ENCODE results near the gene TLX1.

TLX1 gene

GRCh38 chr10:101103430-101103829 is 27.7 kb upstream of the TLX1 start:
- H3K4me3 ChIP-seq (replicated peaks; ENCODE audit: low read depth, low read length) = no peak overlapping the region
- no peak for DNase-seq (ENCODE audit: extremely low read depth, insufficient read length)
- H3K36me3 ChIP-seq (ENCODE audit: control insufficient read depth, insufficient read depth, low read length) = no peaks in the 10 kb centered on the region
- peaks cover 2% of the 10 kb centered on the region for H3K27me3 ChIP-seq (replicated peaks; ENCODE audit: control insufficient read depth, insufficient read depth, low read length)
- TF ChIP-seq, protein P1, sequence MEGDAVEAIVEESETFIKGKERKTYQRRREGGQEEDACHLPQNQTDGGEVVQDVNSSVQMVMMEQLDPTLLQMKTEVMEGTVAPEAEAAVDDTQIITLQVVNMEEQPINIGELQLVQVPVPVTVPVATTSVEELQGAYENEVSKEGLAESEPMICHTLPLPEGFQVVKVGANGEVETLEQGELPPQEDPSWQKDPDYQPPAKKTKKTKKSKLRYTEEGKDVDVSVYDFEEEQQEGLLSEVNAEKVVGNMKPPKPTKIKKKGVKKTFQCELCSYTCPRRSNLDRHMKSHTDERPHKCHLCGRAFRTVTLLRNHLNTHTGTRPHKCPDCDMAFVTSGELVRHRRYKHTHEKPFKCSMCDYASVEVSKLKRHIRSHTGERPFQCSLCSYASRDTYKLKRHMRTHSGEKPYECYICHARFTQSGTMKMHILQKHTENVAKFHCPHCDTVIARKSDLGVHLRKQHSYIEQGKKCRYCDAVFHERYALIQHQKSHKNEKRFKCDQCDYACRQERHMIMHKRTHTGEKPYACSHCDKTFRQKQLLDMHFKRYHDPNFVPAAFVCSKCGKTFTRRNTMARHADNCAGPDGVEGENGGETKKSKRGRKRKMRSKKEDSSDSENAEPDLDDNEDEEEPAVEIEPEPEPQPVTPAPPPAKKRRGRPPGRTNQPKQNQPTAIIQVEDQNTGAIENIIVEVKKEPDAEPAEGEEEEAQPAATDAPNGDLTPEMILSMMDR (IDR thresholded peaks at IDR 0.05; ENCODE audit: insufficient read depth, low read length, poor library complexity, severe bottlenecking) = no peak

- H3K36me3 ChIP-seq (ENCODE audit: control insufficient read depth, insufficient read depth, low read length) = no peaks in the 10 kb centered on the region
- H3K4me3 ChIP-seq (replicated peaks; ENCODE audit: low read depth, low read length) = no peak overlapping the region
- TF ChIP-seq, protein P1 (IDR thresholded peaks at IDR 0.05; ENCODE audit: insufficient read depth, low read length, poor library complexity, severe bottlenecking) = no peak
- H3K27me3 ChIP-seq (replicated peaks; ENCODE audit: control insufficient read depth, insufficient read depth, low read length) = no peaks in the 10 kb centered on the region; the same call in none of the 2 replicates
- DNase-seq (ENCODE audit: extremely low read depth, insufficient read length) = no peak
These were observed 24.7 kb upstream of the TLX1 start for GRCh38 chr10:101106351-101106750.

DNA sequence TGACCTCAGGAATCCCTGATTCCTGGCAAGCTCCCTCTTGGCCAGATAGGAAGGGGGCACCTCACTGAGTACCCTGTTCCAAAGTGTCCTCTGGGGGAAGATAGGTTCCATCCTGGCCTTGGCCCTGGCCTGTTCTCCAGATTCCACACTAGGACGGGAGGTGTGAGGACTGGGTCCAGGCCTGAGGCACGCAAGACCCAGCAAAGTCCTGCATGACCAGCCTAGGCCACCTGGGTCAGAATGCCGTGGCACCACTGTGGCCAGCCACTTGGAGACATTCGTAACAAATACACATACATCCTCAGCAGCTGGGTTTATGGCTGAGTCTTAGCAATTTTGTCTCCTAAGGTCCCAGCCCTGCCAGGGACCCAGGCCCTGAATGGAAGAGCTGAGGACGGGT is 23.3 kb upstream of the TLX1 start:
- H3K27me3 ChIP-seq (replicated peaks; ENCODE audit: control insufficient read depth, insufficient read depth, low read length) = no peaks in the 10 kb centered on the region; the same call in 1 of the 2 replicates
- DNase-seq (ENCODE audit: extremely low read depth, insufficient read length) = no peak
- H3K36me3 ChIP-seq (ENCODE audit: control insufficient read depth, insufficient read depth, low read length) = no peaks in the 10 kb centered on the region
- TF ChIP-seq, protein P1 (IDR thresholded peaks at IDR 0.05; ENCODE audit: insufficient read depth, low read length, poor library complexity, severe bottlenecking) = no peak
- H3K4me3 ChIP-seq (replicated peaks; ENCODE audit: low read depth, low read length) = no peak overlapping the region

GRCh38 chr10:101110856-101111523 is 20.1 kb upstream of the TLX1 start:
- DNase-seq (ENCODE audit: extremely low read depth, insufficient read length) = no peak
- TF ChIP-seq, protein P1 (IDR thresholded peaks at IDR 0.05; ENCODE audit: insufficient read depth, low read length, poor library complexity, severe bottlenecking) = no peak
- H3K36me3 ChIP-seq (ENCODE audit: control insufficient read depth, insufficient read depth, low read length) = no peaks in the 10 kb centered on the region
- H3K27me3 ChIP-seq (replicated peaks; ENCODE audit: control insufficient read depth, insufficient read depth, low read length) = peaks cover 2% of the 10 kb centered on the region
- no peak overlapping the region for H3K4me3 ChIP-seq (replicated peaks; ENCODE audit: low read depth, low read length)

- Histone ChIP-seq H3K36me3 (ENCODE audit: control insufficient read depth, insufficient read depth, low read length) (no peaks in the 10 kb centered on the region), H3K4me3 (replicated peaks; ENCODE audit: low read depth, low read length) (no peak overlapping the region), H3K27me3 (replicated peaks; ENCODE audit: control insufficient read depth, insufficient read depth, low read length) (peaks cover 2% of the 10 kb centered on the region)
- DNase-seq (ENCODE audit: extremely low read depth, insufficient read length) = no peak
- TF ChIP-seq, protein P1 (IDR thresholded peaks at IDR 0.05; ENCODE audit: insufficient read depth, low read length, poor library complexity, severe bottlenecking) = no peak
These were observed 19.6 kb upstream of the TLX1 start for GRCh38 chr10:101111547-101111946.

Measured in GM06990 (cell line).